ENCODE measurements around the gene ZC3HAV1. TPM values are rescaled to one million over a fixed set of nuclear protein-coding genes. Genes with fewer than 3 reads are reported as not detected.

The ZC3HAV1 gene
- total and polyA plus RNA-seq, 12 donors, result 2.7 to 28.3 (median 6.4) TPM

- Histone ChIP-seq H3K27ac (no peak overlapping the region), H3K36me3 (peaks cover 0 to 98% (median 41%) of the 10 kb centered on the region in 9 donors)
- no peak for TF ChIP-seq CTCF (IDR thresholded peaks at IDR 0.05)
These were observed 33.4 kb downstream of the ZC3HAV1 start for GRCh38 chr7:139075871-139076686.

GRCh38 chr7:139075031-139075652 lies 34.4 kb downstream of the ZC3HAV1 start:
- Histone ChIP-seq H3K27me3 (no peaks in the 10 kb centered on the region), H3K4me3 (no peak overlapping the region), H3K36me3 (peaks cover 0 to 98% (median 45%) of the 10 kb centered on the region in 9 donors), H3K27ac (peak overlapping the region in 5 of 10 donors; percentile 20 to 52 (median 42)), H3K4me1 (peaks cover 0 to 24% (median 5%) of the 10 kb centered on the region in 9 donors), H3K9me3 (no peaks in the 10 kb centered on the region)
- 37 to 39% methylated on average over 9 of the region's 9 CpGs for WGBS, 2 donors
- TF ChIP-seq CTCF (IDR thresholded peaks at IDR 0.05), result peak; percentile 74 to 92 (median 84)
- peak; percentile 34 to 79 for DNase-seq
- ATAC-seq, result peak; percentile 47 to 95 (median 90)
- intact Hi-C loops (cut with DNase I), result loop anchor here (1.0 to 10.0 kb wide), 7 partner anchors 53 to 190 kb away; no protein-coding TSS in a partner anchor

More at GRCh38 chr7:139075871-139076686, 33.4 kb downstream of the ZC3HAV1 start:
- no peak overlapping the region for H3K4me3 ChIP-seq
- intact Hi-C loops (cut with DNase I), result loop anchor here (1.0 to 10.0 kb wide), 9 partner anchors 29 to 191 kb away; a partner anchor contains a TSS
- ATAC-seq (no peak), DNase-seq (no peak)
- 87 to 91% methylated on average over 11 of the region's 11 CpGs for WGBS, 2 donors
- peaks cover 0 to 31% (median 11%) of the 10 kb centered on the region in 9 donors for H3K4me1 ChIP-seq
- no peaks in the 10 kb centered on the region for H3K9me3 ChIP-seq
- H3K27me3 ChIP-seq, result no peaks in the 10 kb centered on the region

GRCh38 chr7:139072796-139073195 lies 36.7 kb downstream of the ZC3HAV1 start:
- Histone ChIP-seq H3K36me3 (peaks cover 0 to 98% (median 47%) of the 10 kb centered on the region in 9 donors), H3K27ac (peak overlapping the region in 1 of 10 donors; percentile 31), H3K4me3 (no peak overlapping the region), H3K27me3 (no peaks in the 10 kb centered on the region), H3K9me3 (peaks cover 0 to 5% (median 0%) of the 10 kb centered on the region in 11 donors), H3K4me1 (peaks cover 0 to 19% (median 0%) of the 10 kb centered on the region in 9 donors)
- ATAC-seq, result no peak
- TF ChIP-seq CTCF (IDR thresholded peaks at IDR 0.05), result no peak
- no peak for DNase-seq
- 80 to 85% methylated on average over 8 of the region's 8 CpGs for WGBS, 2 donors
- intact Hi-C loops (cut with DNase I), result loop anchor here in 8 of 10 donors (1.0 to 10.0 kb wide), 6 partner anchors 37 to 190 kb away; no protein-coding TSS in a partner anchor

GRCh38 chr7:139071680-139072079 lies 37.8 kb downstream of the ZC3HAV1 start:
- no peak for DNase-seq
- Histone ChIP-seq H3K4me1 (peaks cover 0 to 19% (median 0%) of the 10 kb centered on the region in 9 donors), H3K9me3 (peaks cover 0 to 5% (median 0%) of the 10 kb centered on the region in 11 donors), H3K4me3 (no peak overlapping the region), H3K27ac (no peak overlapping the region), H3K27me3 (no peaks in the 10 kb centered on the region), H3K36me3 (peaks cover 0 to 98% (median 41%) of the 10 kb centered on the region in 9 donors)
- TF ChIP-seq CTCF (IDR thresholded peaks at IDR 0.05), result no peak
- no peak for ATAC-seq
- intact Hi-C loops (cut with DNase I), result loop anchor here in 7 of 10 donors (5.0 to 10.0 kb wide), 5 partner anchors 39 to 189 kb away; no protein-coding TSS in a partner anchor
- 76 to 84% methylated on average over 3 of the region's 3 CpGs for WGBS, 2 donors
